ENCODE results near the gene ZNF544.

ZNF544 gene

GRCh38 chr19:58228585-58229254, at the start of gene ZNF544:
Gene ZNF544, plus strand, starts transcription at chr19:58228914. Its CDS starts 15,110 bp downstream, at chr19:58244024.
- peak; percentile 57 for DNase-seq

- DNase-seq, result peak; percentile 66
Observed at GRCh38 chr19:58181902-58182576, 46.7 kb upstream of the ZNF544 start.

GRCh38 chr19:58182577-58182988, 46.1 kb upstream of the ZNF544 start:
- peak; percentile 92 for DNase-seq

- DNase-seq, result peak; percentile 95
Observed at GRCh38 chr19:58182989-58183816, 45.5 kb upstream of the ZNF544 start, which contains the start of gene ZNF274. Gene ZNF274, plus strand, starts transcription at chr19:58183061. Its CDS starts 905 bp downstream, at chr19:58183966.

- no peak for DNase-seq
Observed at GRCh38 chr19:58183817-58184215, 44.9 kb upstream of the ZNF544 start.

- peak; percentile 12 for DNase-seq
Observed at GRCh38 chr19:58196901-58197616, 31.7 kb upstream of the ZNF544 start.

GRCh38 chr19:58203814-58204475, 24.8 kb upstream of the ZNF544 start:
- no peak for DNase-seq

- DNase-seq, result no peak
Observed at GRCh38 chr19:58204566-58204965, 24.1 kb upstream of the ZNF544 start.

GRCh38 chr19:58209577-58209976, 19.1 kb upstream of the ZNF544 start:
- DNase-seq, result no peak

- DNase-seq, result no peak
Observed at GRCh38 chr19:58212336-58213074, 16.2 kb upstream of the ZNF544 start.

GRCh38 chr19:58213075-58213369, 15.7 kb upstream of the ZNF544 start:
- no peak for DNase-seq

GRCh38 chr19:58217069-58217481, 11.6 kb upstream of the ZNF544 start:
- DNase-seq, result no peak

- no peak for DNase-seq
Observed at GRCh38 chr19:58217607-58218391, 10.9 kb upstream of the ZNF544 start.

- DNase-seq, result peak; percentile 58
Observed at GRCh38 chr19:58218899-58219298, 9.8 kb upstream of the ZNF544 start.

GRCh38 chr19:58227964-58228584, 640 bp upstream of the ZNF544 start:
- DNase-seq, result peak; percentile 3

GRCh38 chr19:58229255-58229639, 533 bp downstream of the ZNF544 start:
- peak; percentile 20 for DNase-seq

- no peak for DNase-seq
Observed at GRCh38 chr19:58237324-58237723, 8.6 kb downstream of the ZNF544 start.

- DNase-seq, result no peak
Observed at GRCh38 chr19:58243351-58243750, 14.6 kb downstream of the ZNF544 start.

GRCh38 chr19:58248886-58249285, 20.2 kb downstream of the ZNF544 start:
- DNase-seq, result no peak

GRCh38 chr19:58252102-58252685, 23.5 kb downstream of the ZNF544 start:
- DNase-seq, result no peak
